ENCODE data around the gene STK32A.

STK32A gene

GRCh38 chr5:147403651-147404640, 169.1 kb downstream of the STK32A start:
- H3K27ac ChIP-seq, result no peak overlapping the region
- TF ChIP-seq CTCF (conservative IDR thresholded peaks at IDR 0.05), result no peak

GRCh38 chr5:147404706-147405105, 169.9 kb downstream of the STK32A start:
- no peak for TF ChIP-seq CTCF (conservative IDR thresholded peaks at IDR 0.05)
- no peak overlapping the region for H3K27ac ChIP-seq

GRCh38 chr5:147406636-147407035, 171.8 kb downstream of the STK32A start:
- no peak overlapping the region for H3K27ac ChIP-seq
- no peak for TF ChIP-seq CTCF (conservative IDR thresholded peaks at IDR 0.05)

- no peak for TF ChIP-seq CTCF (conservative IDR thresholded peaks at IDR 0.05)
- no peak overlapping the region for H3K27ac ChIP-seq
Measured at GRCh38 chr5:147407094-147407681, 172.4 kb downstream of the STK32A start.

GRCh38 chr5:147408980-147409379, 174.2 kb downstream of the STK32A start:
- H3K27ac ChIP-seq, result no peak overlapping the region
- TF ChIP-seq CTCF (conservative IDR thresholded peaks at IDR 0.05), result no peak

GRCh38 chr5:147410496-147411358, 175.9 kb downstream of the STK32A start:
- TF ChIP-seq CTCF (conservative IDR thresholded peaks at IDR 0.05), result no peak
- H3K27ac ChIP-seq, result peak overlapping the region; percentile 56
